Measurements from ENCODE around the gene EBP.

- no peak for TF ChIP-seq REST (IDR thresholded peaks at IDR 0.05; ENCODE audit: borderline replicate concordance)
- TF ChIP-seq CTCF (IDR thresholded peaks at IDR 0.05; ENCODE audit: poor library complexity, severe bottlenecking) = no peak
- no peak for TF ChIP-seq TAF1 (IDR thresholded peaks at IDR 0.05; ENCODE audit: low read depth)
Measured at GRCh38 chrX:48505481-48505880, 16.1 kb upstream of the EBP start.
